NB4 (cell line): ENCODE measurements around the gene OR51F1.

ENCODE experiments used
- CTCF ChIP-seq: IDR thresholded peaks from one replicate; pipeline ENCODE4 v1.5.1; 2012; ENCODE audit warnings: low read depth, low read length
- MAX ChIP-seq: IDR thresholded peaks from 2 replicates; pipeline ENCODE4 v1.6.1; 2011; ENCODE audit warnings: low read depth, low read length
- MYC ChIP-seq: IDR thresholded peaks from 2 replicates; pipeline ENCODE4 v1.6.1; 2011; ENCODE audit warnings: low read depth, low read length
- POLR2A ChIP-seq: IDR thresholded peaks from 2 replicates; pipeline ENCODE4 v1.6.1; 2011; ENCODE audit warnings: mild to moderate bottlenecking; ENCODE audit not compliant: insufficient read length; ENCODE audit errors: extremely low read depth

- TF ChIP-seq CTCF (no peak), POLR2A (no peak), MAX (no peak), MYC (no peak)
These were observed 21.3 kb downstream of the OR51F1 start for GRCh38 chr11:4748438-4748837.
